Measurements from ENCODE around the gene IDI2.
"Not testable (repeated sequence)": the region's sequence is repeated elsewhere in the genome, so short reads cannot be mapped to it uniquely, and the experiment has no call there.

The IDI2 gene

GRCh38 chr10:1025683-1026082 is at the start of gene IDI2:
TSS of gene IDI2 (minus strand) at chr10:1025859. CDS start at chr10:1024723, 1,136 bp downstream.
- no peak for DNase-seq (ENCODE audit: low spot score)

- no peak for DNase-seq (ENCODE audit: low spot score)
These were observed 49.2 kb upstream of the IDI2 start for GRCh38 chr10:1074748-1075308.

- no peak for DNase-seq (ENCODE audit: low spot score)
These were observed 48.5 kb upstream of the IDI2 start for GRCh38 chr10:1074052-1074747.

DNA sequence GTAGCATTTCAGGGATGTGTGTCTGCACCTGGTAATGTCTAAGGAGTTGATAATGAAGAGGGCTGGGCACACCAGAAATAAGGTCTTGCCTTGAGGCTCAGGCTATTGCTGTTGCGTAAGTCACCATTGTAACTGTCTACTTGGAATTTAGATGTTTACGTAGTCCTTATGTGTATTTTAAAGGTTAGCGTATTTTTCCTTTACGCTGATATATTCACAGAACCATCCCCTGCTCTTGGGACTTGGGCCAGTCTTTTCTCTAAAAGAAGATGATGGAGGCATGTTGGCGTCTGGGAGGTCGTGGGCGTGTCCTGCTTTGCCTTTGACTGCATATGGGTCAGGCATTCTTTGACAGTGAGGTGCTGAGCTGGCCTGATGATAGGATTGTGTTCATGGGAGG is 45.3 kb upstream of the IDI2 start:
- no peak for DNase-seq (ENCODE audit: low spot score)

DNA sequence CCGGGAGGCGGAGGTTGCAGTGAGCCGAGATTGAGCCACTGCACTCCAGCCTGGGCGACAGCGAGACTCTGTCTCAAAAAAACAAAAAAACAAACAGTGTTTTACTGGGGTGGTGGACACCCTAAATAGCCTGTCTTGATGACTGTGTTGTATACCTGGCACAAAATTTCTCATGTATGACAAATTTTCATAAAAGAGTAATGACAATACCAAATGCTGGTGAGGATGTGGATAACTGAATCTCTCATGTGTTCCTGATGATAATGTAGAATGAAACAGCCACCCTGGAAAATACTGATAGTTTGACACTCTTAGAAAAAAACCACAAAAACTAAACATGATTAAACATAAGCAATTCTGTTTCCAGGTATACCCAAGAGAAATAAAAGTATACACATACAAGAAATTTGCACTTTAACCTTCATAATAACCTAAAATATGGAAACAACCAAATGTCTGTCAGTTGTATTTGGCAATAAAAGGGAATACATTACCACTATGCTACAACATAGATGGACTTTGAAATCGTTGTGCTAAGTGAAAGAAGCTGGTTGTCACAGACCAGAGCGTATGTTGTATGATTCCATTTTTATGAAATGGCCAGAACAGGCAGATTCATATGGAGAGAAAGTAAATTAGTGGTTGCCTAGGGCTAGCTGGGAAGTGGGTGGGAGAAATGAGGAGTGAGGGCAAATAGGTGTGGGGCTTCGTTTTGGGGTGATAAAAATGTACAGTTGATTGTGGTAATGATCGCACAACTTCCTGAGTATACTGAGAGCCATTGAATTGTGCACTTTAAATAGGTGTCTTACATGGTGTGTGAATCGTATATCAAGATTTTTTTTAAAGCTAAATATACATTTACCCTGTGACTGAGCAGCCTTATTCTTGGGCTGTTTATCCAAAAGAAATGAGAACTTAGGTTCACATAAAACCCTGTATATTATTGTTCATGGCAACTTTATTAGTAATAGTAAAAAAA is 43.0 kb upstream of the IDI2 start:
- DNase-seq (ENCODE audit: low spot score) = no peak

DNA sequence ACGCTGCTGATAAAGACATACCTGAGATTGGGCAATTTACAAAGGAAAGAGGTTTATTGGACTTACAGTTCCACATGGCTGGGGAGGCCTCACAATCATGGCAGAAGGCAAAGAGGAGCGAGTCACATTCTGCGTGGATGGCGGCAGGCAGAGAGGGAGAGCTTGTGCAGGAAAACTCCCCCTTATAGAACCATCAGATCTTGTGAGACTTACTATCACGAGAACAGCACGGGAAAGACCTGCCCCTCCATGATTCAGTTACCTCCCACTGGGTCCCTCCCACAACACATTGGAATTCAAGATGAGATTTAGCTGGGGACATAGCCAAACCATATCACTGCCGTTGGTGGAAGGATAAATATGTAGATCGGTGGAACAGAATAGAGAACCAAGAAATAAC is 41.1 kb upstream of the IDI2 start:
- not testable (repeated sequence) for DNase-seq (ENCODE audit: low spot score)

DNA sequence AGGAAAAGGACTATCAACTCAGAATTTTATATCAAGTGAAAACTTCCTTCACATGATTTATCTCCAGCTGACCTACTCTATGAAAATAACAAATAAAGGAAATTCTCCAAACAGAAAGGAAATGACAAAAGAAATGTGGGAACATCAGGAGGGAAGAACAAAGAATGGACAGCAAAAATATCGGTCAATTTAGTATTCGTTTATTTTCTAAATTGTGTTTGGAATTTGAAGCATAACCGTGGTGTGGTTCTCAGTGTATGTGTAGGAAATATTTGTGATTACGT is 39.2 kb upstream of the IDI2 start:
- DNase-seq (ENCODE audit: low spot score) = no peak

- DNase-seq (ENCODE audit: low spot score) = no peak
These were observed 37.7 kb upstream of the IDI2 start for GRCh38 chr10:1063232-1063865.

DNA sequence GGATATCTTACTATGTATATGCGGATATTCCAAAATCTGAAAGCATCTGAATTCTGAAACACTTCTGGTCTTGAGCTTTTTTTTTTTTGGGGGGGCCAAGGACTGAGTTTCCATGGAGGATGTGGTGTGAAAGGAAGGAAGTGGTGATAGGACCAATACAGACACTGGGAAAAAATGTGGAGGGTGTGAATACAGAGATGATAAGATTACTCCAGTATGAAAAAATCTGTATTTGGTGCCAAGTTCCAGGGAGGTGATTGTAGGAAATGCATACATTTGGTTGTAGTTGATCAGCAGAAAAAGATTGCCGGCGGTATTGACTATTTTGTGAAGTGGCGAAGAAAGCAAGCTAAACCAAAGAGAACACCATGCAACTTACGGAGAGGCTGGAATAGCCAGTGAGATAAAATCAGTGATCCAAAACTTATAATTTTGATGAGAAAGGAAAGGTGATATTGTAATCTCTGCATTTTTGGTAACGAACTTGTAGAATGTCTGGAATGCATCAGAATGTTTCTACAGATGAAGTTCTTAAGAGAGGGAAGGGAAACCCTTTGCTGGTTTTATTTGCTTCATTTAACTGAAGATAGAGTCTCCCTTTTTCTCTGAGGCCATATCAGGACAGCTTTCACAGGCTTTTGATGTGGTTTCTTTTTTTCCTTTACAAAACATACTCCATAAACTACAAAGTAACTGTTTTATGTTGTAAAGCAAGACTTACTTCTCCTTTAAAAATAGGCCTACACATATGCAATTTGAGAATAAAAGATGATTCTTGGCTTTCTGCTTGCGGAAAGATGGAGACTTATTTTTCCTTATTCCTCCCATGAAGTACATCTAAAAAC is 36.5 kb upstream of the IDI2 start:
- DNase-seq (ENCODE audit: low spot score) = no peak

DNA sequence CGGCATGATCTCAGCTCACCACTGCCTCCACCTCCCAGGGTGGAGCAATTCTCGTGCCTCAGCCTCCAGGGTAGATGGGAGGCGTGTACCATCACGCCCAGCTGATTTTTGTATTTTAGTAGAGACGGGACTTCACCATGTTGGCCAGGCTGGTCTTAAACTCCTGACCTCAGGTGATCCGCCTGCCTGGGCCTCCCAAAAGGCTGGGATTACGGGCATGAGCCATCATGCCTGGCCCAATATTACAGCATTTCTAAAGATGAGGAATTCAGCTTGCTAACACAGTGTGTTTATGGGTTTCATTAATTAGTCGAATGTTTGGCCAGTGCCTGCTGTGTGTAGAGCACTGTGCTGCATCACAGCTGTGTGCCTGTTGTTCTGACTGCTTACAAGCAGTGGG is 34.2 kb upstream of the IDI2 start:
- DNase-seq (ENCODE audit: low spot score) = no peak

- DNase-seq (ENCODE audit: low spot score) = no peak
These were observed 32.4 kb upstream of the IDI2 start for GRCh38 chr10:1058017-1058416.

DNA sequence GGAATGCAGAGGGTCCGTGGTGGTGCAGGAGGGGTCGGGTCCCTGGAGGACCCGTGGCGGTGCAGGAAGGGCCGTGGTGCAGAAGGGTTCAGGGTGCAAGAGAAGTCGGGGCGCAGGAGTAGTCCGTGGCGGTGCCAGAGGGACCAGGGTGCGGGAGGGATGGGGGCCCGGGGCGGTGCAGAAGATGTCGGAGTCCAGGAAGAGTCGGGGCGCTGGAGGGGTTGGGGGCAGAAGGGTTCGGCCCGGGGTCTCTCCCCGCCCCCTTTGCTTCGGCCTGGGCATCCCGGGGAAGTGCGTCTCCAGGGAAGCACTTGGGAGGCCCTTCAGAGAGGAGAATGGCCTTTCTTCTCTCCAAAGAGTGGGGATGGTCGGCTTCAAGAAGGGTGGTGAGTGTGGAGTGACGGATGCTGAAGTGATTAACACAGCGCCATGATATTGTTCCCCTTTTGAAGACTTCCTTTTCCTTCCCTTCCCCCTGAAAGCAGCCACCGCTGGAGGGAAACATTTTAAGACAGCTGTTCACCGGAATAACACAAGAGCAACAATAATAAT is 31.5 kb upstream of the IDI2 start:
- DNase-seq (ENCODE audit: low spot score) = peak; percentile 46

- peak; percentile 92 for DNase-seq (ENCODE audit: low spot score)
These were observed 30.9 kb upstream of the IDI2 start, which contains the start of gene WDR37 for GRCh38 chr10:1056326-1057105. TSS of gene WDR37 (plus strand) at chr10:1056385. CDS start at chr10:1072156, 15,771 bp downstream.

GRCh38 chr10:1054684-1055083 is 29.0 kb upstream of the IDI2 start:
- DNase-seq (ENCODE audit: low spot score) = no peak

GRCh38 chr10:1050554-1050953 is 24.9 kb upstream of the IDI2 start:
- peak; percentile 61 for DNase-seq (ENCODE audit: low spot score)

DNA sequence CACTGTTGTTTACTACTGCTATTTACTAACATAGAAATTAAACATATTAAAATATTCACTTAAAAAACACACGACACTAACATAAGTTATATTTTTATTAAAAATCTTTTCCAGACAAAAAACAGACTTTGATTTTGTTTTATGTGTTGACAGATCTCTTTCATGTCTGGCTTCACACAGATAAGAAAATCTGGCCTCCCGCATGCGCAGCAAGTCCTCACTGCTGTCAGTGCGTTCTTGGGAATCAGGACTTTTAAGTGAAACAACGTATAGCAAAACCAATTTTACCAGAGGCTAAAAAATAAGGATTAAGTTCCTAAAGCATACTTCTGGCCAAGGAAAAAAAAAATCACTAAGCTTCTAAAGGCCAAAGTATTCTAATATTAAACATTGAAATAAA is 24.5 kb upstream of the IDI2 start:
- DNase-seq (ENCODE audit: low spot score) = no peak

- DNase-seq (ENCODE audit: low spot score) = no peak
These were observed 23.8 kb upstream of the IDI2 start for GRCh38 chr10:1049425-1049958.

DNA sequence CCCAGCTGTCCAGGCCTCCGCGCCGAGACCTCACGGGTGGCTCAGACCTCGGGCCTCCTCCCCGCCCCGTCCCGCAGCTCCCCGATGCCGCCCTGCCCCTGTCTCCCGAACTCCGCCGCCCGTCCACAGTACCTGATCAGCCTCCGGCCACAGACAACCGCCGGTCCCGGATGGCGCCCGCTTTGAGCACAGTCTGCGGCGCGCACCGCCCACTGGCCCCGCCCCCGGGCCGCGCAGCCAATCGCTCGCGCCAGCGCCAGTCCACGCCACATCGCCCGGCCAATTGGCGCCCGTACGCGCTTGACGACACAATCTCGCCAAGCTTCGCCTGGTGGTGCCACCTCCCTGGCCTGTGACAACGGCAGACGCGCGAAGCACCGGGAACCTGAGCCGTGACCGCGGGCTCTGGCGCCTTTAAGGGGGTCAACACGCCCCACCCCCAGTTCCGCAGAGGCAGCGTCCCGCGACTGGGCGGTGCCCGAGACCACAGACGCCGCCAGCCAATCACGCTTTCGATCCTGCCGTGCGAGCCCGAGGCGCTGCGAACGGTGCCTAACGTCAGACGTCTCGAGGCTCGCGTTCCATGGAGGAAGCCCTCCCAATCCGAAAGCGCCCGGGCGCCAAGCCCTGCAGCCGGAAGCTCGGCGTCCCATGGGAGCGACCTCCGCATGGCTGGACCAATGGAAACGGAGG is 23.2 kb upstream of the IDI2 start, which contains the start of gene IDI1:
Gene IDI1, minus strand, starts transcription at position 388 of the 693 bp plus-strand sequence. Its CDS starts 116 bp downstream, at position 272.
- DNase-seq (ENCODE audit: low spot score) = peak; percentile 97

- DNase-seq (ENCODE audit: low spot score) = no peak
These were observed 22.7 kb upstream of the IDI2 start for GRCh38 chr10:1048349-1048731.

Measured in germinal center (tissue), 1 donor.